HUES64 (cell line): ENCODE measurements around the gene MCRIP2.

Experiments
- H3K27ac ChIP-seq: 2 replicates; pipeline ENCODE4 v1.7.0; 2013; ENCODE audit warnings: low read depth, low read length, inconsistent platforms
- H3K27me3 ChIP-seq: 2 replicates; pipeline ENCODE4 v1.6.1; 2013; ENCODE audit warnings: mild to moderate bottlenecking, low read length; ENCODE audit not compliant: insufficient read depth
- H3K36me3 ChIP-seq: 2 replicates; pipeline ENCODE4 v1.6.1; 2013; ENCODE audit warnings: mild to moderate bottlenecking, low read length; ENCODE audit not compliant: insufficient read depth
- H3K4me1 ChIP-seq: 2 replicates; pipeline ENCODE4 v1.6.1; 2013; ENCODE audit warnings: mild to moderate bottlenecking, low read length, moderate library complexity; ENCODE audit not compliant: insufficient read depth
- H3K4me3 ChIP-seq: 2 replicates; pipeline ENCODE4 v1.5.1; 2013; ENCODE audit warnings: mild to moderate bottlenecking, low read length, moderate library complexity
- H3K9ac ChIP-seq: 2 replicates; pipeline ENCODE4 v1.6.1; 2013; ENCODE audit warnings: mild to moderate bottlenecking, low read depth, low read length
- H3K9me3 ChIP-seq: 2 replicates; pipeline ENCODE4 v1.6.1; 2013; ENCODE audit warnings: low read depth, low read length; ENCODE audit not compliant: insufficient read depth
- WGBS: fragments of 150-250, 120-280 bp; methylation state at CpG from one replicate; pipeline ENCODE4 v1.1.7; 2013; ENCODE audit warnings: missing lambda C conversion rate; 5-methylcytosine and 5-hydroxymethylcytosine counted together

The MCRIP2 gene

GRCh38 chr16:679814-680624 lies 38.4 kb downstream of the MCRIP2 start, which contains the start of gene STUB1:
STUB1 (plus strand) TSS chr16:680410; CDS start chr16:680526, 116 bp downstream.
- Histone ChIP-seq H3K27me3 (peaks cover 4% of the 10 kb centered on the region; the same call in 1 of the 2 replicates), H3K27ac (peak within 1 kb of the TSS; percentile 72; the same call in 1 of the 2 replicates), H3K9ac (peak within 1 kb of the TSS; percentile 89), H3K9me3 (no peaks in the 10 kb centered on the region), H3K36me3 (peaks cover 21% of the 10 kb centered on the region), H3K4me1 (peaks cover 10% of the 10 kb centered on the region; the same call in 1 of the 2 replicates), H3K4me3 (peak within 1 kb of the TSS; percentile 91)
- under 1% methylated on average over 85 of the region's 91 CpGs for WGBS

GRCh38 chr16:680625-680945 lies 39.0 kb downstream of the MCRIP2 start:
- no peaks in the 10 kb centered on the region for H3K9me3 ChIP-seq
- under 1% methylated on average over 38 of the region's 38 CpGs for WGBS
- H3K9ac ChIP-seq, result peak overlapping the region; percentile 89
- H3K27ac ChIP-seq, result peak overlapping the region; percentile 72; the same call in 1 of the 2 replicates
- peaks cover 24% of the 10 kb centered on the region for H3K36me3 ChIP-seq
- H3K27me3 ChIP-seq, result no peaks in the 10 kb centered on the region
- H3K4me3 ChIP-seq, result peak overlapping the region; percentile 91
- H3K4me1 ChIP-seq, result peaks cover 10% of the 10 kb centered on the region; the same call in 1 of the 2 replicates

- Histone ChIP-seq H3K4me1 (peaks cover 10% of the 10 kb centered on the region; the same call in 1 of the 2 replicates), H3K36me3 (peaks cover 27% of the 10 kb centered on the region)
These were observed 39.5 kb downstream of the MCRIP2 start for GRCh38 chr16:680967-681745.

GRCh38 chr16:681746-682427 lies 40.3 kb downstream of the MCRIP2 start:
- Histone ChIP-seq H3K27ac (no peak overlapping the region), H3K4me1 (peaks cover 10% of the 10 kb centered on the region; the same call in 1 of the 2 replicates), H3K9ac (no peak overlapping the region), H3K27me3 (no peaks in the 10 kb centered on the region), H3K9me3 (no peaks in the 10 kb centered on the region), H3K4me3 (peak overlapping the region; percentile 91), H3K36me3 (peaks cover 34% of the 10 kb centered on the region)
- WGBS, result 93% methylated on average over 28 of the region's 28 CpGs

More at GRCh38 chr16:680967-681745, 39.5 kb downstream of the MCRIP2 start:
- 60% methylated on average over 44 of the region's 44 CpGs for WGBS
- H3K27ac ChIP-seq, result no peak overlapping the region; the same call in 1 of the 2 replicates
- peak overlapping the region; percentile 89 for H3K9ac ChIP-seq
- H3K27me3 ChIP-seq, result no peaks in the 10 kb centered on the region
- H3K4me3 ChIP-seq, result peak overlapping the region; percentile 91
- no peaks in the 10 kb centered on the region for H3K9me3 ChIP-seq

- Histone ChIP-seq H3K36me3 (peaks cover 40% of the 10 kb centered on the region), H3K9ac (no peak overlapping the region), H3K4me1 (peaks cover 10% of the 10 kb centered on the region; the same call in 1 of the 2 replicates), H3K4me3 (peak overlapping the region; percentile 83), H3K27ac (no peak overlapping the region), H3K9me3 (no peaks in the 10 kb centered on the region), H3K27me3 (no peaks in the 10 kb centered on the region)
- 93% methylated on average over 36 of the region's 36 CpGs for WGBS
These were observed 41.1 kb downstream of the MCRIP2 start for GRCh38 chr16:682493-683395.

- Histone ChIP-seq H3K9me3 (no peaks in the 10 kb centered on the region), H3K9ac (peak overlapping the region; percentile 85), H3K27ac (peak overlapping the region; percentile 63; the same call in 1 of the 2 replicates), H3K36me3 (peaks cover 40% of the 10 kb centered on the region), H3K27me3 (no peaks in the 10 kb centered on the region), H3K4me1 (peaks cover 10% of the 10 kb centered on the region; the same call in 1 of the 2 replicates), H3K4me3 (peak overlapping the region; percentile 83)
- 13% methylated on average over 57 of the region's 57 CpGs for WGBS
These were observed 41.9 kb downstream of the MCRIP2 start for GRCh38 chr16:683396-684070.

GRCh38 chr16:684071-684794 lies 42.6 kb downstream of the MCRIP2 start, which contains the start of gene JMJD8:
JMJD8 (minus strand) TSS chr16:684334; CDS start chr16:684319, 15 bp downstream.
- peak within 1 kb of the TSS; percentile 85 for H3K9ac ChIP-seq

GRCh38 chr16:684961-685696 lies 43.5 kb downstream of the MCRIP2 start:
- H3K36me3 ChIP-seq, result peaks cover 40% of the 10 kb centered on the region
- H3K27me3 ChIP-seq, result no peaks in the 10 kb centered on the region
- H3K4me3 ChIP-seq, result no peak overlapping the region
- peaks cover 10% of the 10 kb centered on the region; the same call in 1 of the 2 replicates for H3K4me1 ChIP-seq
- H3K9me3 ChIP-seq, result no peaks in the 10 kb centered on the region
- no peak overlapping the region for H3K27ac ChIP-seq
- 95% methylated on average over 61 of the region's 61 CpGs for WGBS
- no peak overlapping the region for H3K9ac ChIP-seq

More at GRCh38 chr16:684071-684794, 42.6 kb downstream of the MCRIP2 start, which contains the start of gene JMJD8:
- 8% methylated on average over 91 of the region's 91 CpGs for WGBS
- Histone ChIP-seq H3K9me3 (no peaks in the 10 kb centered on the region), H3K4me3 (peak within 1 kb of the TSS; percentile 83), H3K4me1 (peaks cover 10% of the 10 kb centered on the region; the same call in 1 of the 2 replicates), H3K27ac (peak within 1 kb of the TSS; percentile 64; the same call in 1 of the 2 replicates), H3K36me3 (peaks cover 40% of the 10 kb centered on the region), H3K27me3 (no peaks in the 10 kb centered on the region)

- H3K4me3 ChIP-seq, result no peak overlapping the region
- H3K27ac ChIP-seq, result no peak overlapping the region
- 84% methylated on average over 10 of the region's 10 CpGs for WGBS
- H3K36me3 ChIP-seq, result peaks cover 40% of the 10 kb centered on the region
- H3K27me3 ChIP-seq, result peaks cover 3% of the 10 kb centered on the region
- peaks cover 10% of the 10 kb centered on the region; the same call in 1 of the 2 replicates for H3K4me1 ChIP-seq
- H3K9me3 ChIP-seq, result no peaks in the 10 kb centered on the region
- no peak overlapping the region for H3K9ac ChIP-seq
These were observed 44.3 kb downstream of the MCRIP2 start for GRCh38 chr16:685967-686366.
